ENCODE measurements around the gene LNP1.

DNA sequence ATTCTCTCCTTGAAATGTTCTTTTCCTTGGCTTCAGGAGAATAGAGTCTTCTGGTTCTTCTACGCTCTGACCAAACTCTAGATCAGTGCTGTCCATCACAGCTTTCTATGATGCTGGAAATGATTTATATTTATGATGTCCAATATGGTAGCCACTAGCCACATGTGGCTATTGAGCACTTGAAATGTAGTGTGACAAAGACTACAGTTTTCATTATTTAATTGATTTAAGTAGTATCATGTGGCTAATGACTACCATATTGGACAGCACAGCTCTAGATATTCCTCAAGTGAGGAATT, 2.9 kb downstream of the LNP1 start:
- TF ChIP-seq, protein P1, sequence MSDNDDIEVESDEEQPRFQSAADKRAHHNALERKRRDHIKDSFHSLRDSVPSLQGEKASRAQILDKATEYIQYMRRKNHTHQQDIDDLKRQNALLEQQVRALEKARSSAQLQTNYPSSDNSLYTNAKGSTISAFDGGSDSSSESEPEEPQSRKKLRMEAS (IDR thresholded peaks at IDR 0.05; ENCODE audit: insufficient read depth, insufficient read length): no peak
- TF ChIP-seq, protein P2, sequence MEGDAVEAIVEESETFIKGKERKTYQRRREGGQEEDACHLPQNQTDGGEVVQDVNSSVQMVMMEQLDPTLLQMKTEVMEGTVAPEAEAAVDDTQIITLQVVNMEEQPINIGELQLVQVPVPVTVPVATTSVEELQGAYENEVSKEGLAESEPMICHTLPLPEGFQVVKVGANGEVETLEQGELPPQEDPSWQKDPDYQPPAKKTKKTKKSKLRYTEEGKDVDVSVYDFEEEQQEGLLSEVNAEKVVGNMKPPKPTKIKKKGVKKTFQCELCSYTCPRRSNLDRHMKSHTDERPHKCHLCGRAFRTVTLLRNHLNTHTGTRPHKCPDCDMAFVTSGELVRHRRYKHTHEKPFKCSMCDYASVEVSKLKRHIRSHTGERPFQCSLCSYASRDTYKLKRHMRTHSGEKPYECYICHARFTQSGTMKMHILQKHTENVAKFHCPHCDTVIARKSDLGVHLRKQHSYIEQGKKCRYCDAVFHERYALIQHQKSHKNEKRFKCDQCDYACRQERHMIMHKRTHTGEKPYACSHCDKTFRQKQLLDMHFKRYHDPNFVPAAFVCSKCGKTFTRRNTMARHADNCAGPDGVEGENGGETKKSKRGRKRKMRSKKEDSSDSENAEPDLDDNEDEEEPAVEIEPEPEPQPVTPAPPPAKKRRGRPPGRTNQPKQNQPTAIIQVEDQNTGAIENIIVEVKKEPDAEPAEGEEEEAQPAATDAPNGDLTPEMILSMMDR (IDR thresholded peaks at IDR 0.05; ENCODE audit: extremely low read depth in 1 of 2, insufficient read depth in 1 of 2, low read depth in 1 of 2, low read length in 2 of 2): no peak
- TF ChIP-seq EZH2 (IDR thresholded peaks at IDR 0.05; ENCODE audit: borderline replicate concordance, low read depth, low read length, severe bottlenecking): no peak
- no peak for TF ChIP-seq POLR2A (IDR thresholded peaks at IDR 0.05; ENCODE audit: low read depth, low read length)

Data from endothelial cell of umbilical vein (primary cell).